ENCODE data around the gene VTI1A.

- TF ChIP-seq TAF1 (IDR thresholded peaks at IDR 0.05; ENCODE audit: low read depth) (no peak), CTCF (IDR thresholded peaks at IDR 0.05; ENCODE audit: poor library complexity, severe bottlenecking) (no peak), SMC3 (conservative IDR thresholded peaks at IDR 0.05; ENCODE audit: poor library complexity) (no peak), MXI1 (conservative IDR thresholded peaks at IDR 0.05; ENCODE audit: poor library complexity, severe bottlenecking) (no peak), EP300 (conservative IDR thresholded peaks at IDR 0.05; ENCODE audit: poor library complexity, severe bottlenecking) (peak; percentile 98)
These were observed 371.2 kb downstream of the VTI1A start for GRCh38 chr10:112817981-112818777.
